ENCODE measurements around the gene SLU7. TPM values are rescaled to one million over a fixed set of nuclear protein-coding genes. Genes with fewer than 3 reads are reported as not detected.

The SLU7 gene
- total RNA-seq, 1 donor from 2014 or later = 41.3 TPM

- Mint-ChIP-seq H3K27me3 (ENCODE audit: low read depth) (no peaks in the 10 kb centered on the region), H3K36me3 (ENCODE audit: low read depth) (peaks cover 7% of the 10 kb centered on the region), H3K9me3 (no peaks in the 10 kb centered on the region), H3K4me1 (ENCODE audit: low read depth) (peaks cover 46% of the 10 kb centered on the region), H3K4me3 (ENCODE audit: low read depth) (no peak overlapping the region), H3K27ac (peak overlapping the region; percentile 71)
- no peak for DNase-seq (ENCODE audit: low spot score)
- intact Hi-C loops (cut with micrococcal nuclease) = no loop called here
Observed at GRCh38 chr5:160458806-160459800, 40.2 kb upstream of the SLU7 start.

GRCh38 chr5:160457252-160457651, 38.4 kb upstream of the SLU7 start:
- H3K27me3 Mint-ChIP-seq (ENCODE audit: low read depth) = no peaks in the 10 kb centered on the region
- no peak for DNase-seq (ENCODE audit: low spot score)
- intact Hi-C loops (cut with micrococcal nuclease) = no loop called here
- H3K4me1 Mint-ChIP-seq (ENCODE audit: low read depth) = peaks cover 45% of the 10 kb centered on the region
- peaks cover 3% of the 10 kb centered on the region for H3K36me3 Mint-ChIP-seq (ENCODE audit: low read depth)
- no peak overlapping the region for H3K4me3 Mint-ChIP-seq (ENCODE audit: low read depth)
- no peak overlapping the region for H3K27ac Mint-ChIP-seq
- H3K9me3 Mint-ChIP-seq = no peaks in the 10 kb centered on the region

DNA sequence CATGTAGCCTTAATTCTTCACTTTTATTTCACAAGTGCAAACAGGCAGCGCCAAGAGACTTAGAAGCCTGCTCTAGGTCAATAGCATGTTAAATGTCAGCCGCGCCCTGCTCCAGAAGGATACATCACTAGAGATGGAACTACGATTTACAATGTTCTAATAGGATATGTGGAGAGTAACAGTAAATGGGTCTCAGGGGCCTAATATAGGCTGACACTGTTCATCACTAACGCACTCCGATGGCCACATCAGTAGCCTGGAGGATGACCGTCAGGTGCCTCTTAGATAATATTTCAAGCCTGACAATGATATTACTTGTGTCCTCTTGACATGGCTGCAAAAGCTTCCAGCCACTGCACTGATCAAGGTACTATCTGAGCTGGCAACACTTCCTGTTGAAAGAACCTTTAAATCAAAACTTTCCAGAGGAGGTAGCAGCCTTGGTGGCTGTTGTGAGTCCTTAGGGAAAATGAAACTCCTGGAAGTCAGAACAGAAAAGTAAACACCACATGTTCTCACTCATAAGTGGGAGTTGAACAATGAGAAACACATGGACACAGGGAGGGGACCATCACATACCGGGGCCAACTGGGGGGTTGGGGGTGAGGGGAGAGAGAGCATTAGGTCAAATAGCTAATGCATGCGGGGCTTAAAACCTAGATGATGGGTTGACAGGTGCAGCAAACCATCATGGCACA, 37.7 kb upstream of the SLU7 start:
- Mint-ChIP-seq H3K4me1 (ENCODE audit: low read depth) (peaks cover 48% of the 10 kb centered on the region), H3K36me3 (ENCODE audit: low read depth) (peaks cover 3% of the 10 kb centered on the region), H3K9me3 (no peaks in the 10 kb centered on the region), H3K4me3 (ENCODE audit: low read depth) (no peak overlapping the region), H3K27me3 (ENCODE audit: low read depth) (no peaks in the 10 kb centered on the region), H3K27ac (no peak overlapping the region)
- DNase-seq (ENCODE audit: low spot score) = no peak
- intact Hi-C loops (cut with micrococcal nuclease) = no loop called here

- intact Hi-C loops (cut with micrococcal nuclease) = no loop called here
Observed at GRCh38 chr5:160455600-160455999, 36.7 kb upstream of the SLU7 start.

DNA sequence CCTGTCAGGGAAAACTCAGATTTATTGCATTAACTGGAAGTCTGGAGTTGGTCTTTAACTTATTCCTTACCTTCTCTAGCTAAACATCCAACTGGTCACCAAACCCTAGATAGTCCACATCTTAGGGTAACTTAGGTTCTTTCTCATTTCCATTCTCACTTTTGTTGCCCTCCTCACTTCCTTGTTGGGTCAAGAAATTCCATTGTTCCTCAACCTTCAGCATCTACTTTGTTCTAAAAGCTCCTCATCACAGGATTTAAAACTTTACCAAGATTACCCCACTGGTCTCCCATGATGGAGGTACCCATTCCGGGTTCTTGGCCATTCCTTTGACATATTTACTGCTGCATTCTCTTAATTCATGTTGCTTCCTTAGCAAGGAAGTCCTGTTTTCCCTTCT, 34.9 kb upstream of the SLU7 start:
- H3K36me3 Mint-ChIP-seq (ENCODE audit: low read depth) = peaks cover 10% of the 10 kb centered on the region
- intact Hi-C loops (cut with micrococcal nuclease) = no loop called here
- H3K27me3 Mint-ChIP-seq (ENCODE audit: low read depth) = no peaks in the 10 kb centered on the region
- no peak overlapping the region for H3K27ac Mint-ChIP-seq
- peaks cover 15% of the 10 kb centered on the region for H3K9me3 Mint-ChIP-seq
- DNase-seq (ENCODE audit: low spot score) = no peak
- peaks cover 49% of the 10 kb centered on the region for H3K4me1 Mint-ChIP-seq (ENCODE audit: low read depth)
- no peak overlapping the region for H3K4me3 Mint-ChIP-seq (ENCODE audit: low read depth)

More at GRCh38 chr5:160455600-160455999, 36.7 kb upstream of the SLU7 start:
- H3K27me3 Mint-ChIP-seq (ENCODE audit: low read depth) = no peaks in the 10 kb centered on the region
- no peak overlapping the region for H3K4me3 Mint-ChIP-seq (ENCODE audit: low read depth)
- no peaks in the 10 kb centered on the region for H3K9me3 Mint-ChIP-seq
- no peak overlapping the region for H3K27ac Mint-ChIP-seq
- no peak for DNase-seq (ENCODE audit: low spot score)
- peaks cover 49% of the 10 kb centered on the region for H3K4me1 Mint-ChIP-seq (ENCODE audit: low read depth)
- H3K36me3 Mint-ChIP-seq (ENCODE audit: low read depth) = peaks cover 3% of the 10 kb centered on the region

DNA sequence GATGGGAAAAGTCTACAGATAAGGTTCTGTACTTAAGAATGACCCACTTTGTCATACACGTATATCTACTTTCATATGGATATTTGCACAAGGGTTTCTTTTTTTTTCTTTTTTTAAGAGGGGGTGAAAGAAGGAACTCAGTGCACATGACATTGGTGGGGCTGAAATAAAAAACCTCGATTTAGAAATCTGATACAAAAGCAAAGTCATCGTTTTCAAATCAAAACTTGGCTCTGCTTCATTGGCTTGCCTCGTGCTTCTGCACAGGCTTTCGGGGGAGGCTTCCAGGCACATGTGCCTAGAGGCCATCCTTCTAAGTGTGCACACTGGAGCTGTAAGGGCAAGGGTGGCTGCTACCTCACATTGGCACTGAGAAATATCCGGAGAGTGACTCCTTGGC, 33.9 kb upstream of the SLU7 start:
- peaks cover 19% of the 10 kb centered on the region for H3K9me3 Mint-ChIP-seq
- no peak overlapping the region for H3K4me3 Mint-ChIP-seq (ENCODE audit: low read depth)
- no peaks in the 10 kb centered on the region for H3K27me3 Mint-ChIP-seq (ENCODE audit: low read depth)
- DNase-seq (ENCODE audit: low spot score) = no peak
- H3K27ac Mint-ChIP-seq = no peak overlapping the region
- H3K36me3 Mint-ChIP-seq (ENCODE audit: low read depth) = peaks cover 10% of the 10 kb centered on the region
- intact Hi-C loops (cut with micrococcal nuclease) = no loop called here
- peaks cover 48% of the 10 kb centered on the region for H3K4me1 Mint-ChIP-seq (ENCODE audit: low read depth)

DNA sequence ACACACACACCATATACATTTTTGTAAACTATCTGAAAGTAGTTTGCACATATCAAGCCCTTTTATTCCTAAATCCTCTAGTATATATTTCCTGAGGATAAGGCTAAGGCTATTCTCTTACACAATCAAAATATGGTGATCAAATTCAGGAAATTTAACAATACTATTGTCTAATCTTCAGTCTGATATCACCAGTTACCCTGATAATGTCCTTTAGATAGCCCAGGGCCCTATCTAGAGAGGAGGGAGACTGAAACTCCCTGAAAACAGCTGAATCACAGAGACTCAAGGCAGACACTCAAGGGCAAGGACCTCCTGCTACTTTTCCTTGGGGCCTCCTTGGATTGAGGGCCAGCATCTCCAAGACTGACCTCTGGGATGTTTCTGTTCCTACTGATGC, 33.2 kb upstream of the SLU7 start:
- Mint-ChIP-seq H3K36me3 (ENCODE audit: low read depth) (peaks cover 10% of the 10 kb centered on the region), H3K4me3 (ENCODE audit: low read depth) (no peak overlapping the region), H3K9me3 (peaks cover 21% of the 10 kb centered on the region), H3K27ac (no peak overlapping the region), H3K4me1 (ENCODE audit: low read depth) (peaks cover 48% of the 10 kb centered on the region), H3K27me3 (ENCODE audit: low read depth) (no peaks in the 10 kb centered on the region)
- intact Hi-C loops (cut with micrococcal nuclease) = no loop called here
- DNase-seq (ENCODE audit: low spot score) = no peak

- no peaks in the 10 kb centered on the region for H3K27me3 Mint-ChIP-seq (ENCODE audit: low read depth)
- peak overlapping the region; percentile 24 for H3K27ac Mint-ChIP-seq
- intact Hi-C loops (cut with micrococcal nuclease) = no loop called here
- DNase-seq (ENCODE audit: low spot score) = no peak
- H3K4me3 Mint-ChIP-seq (ENCODE audit: low read depth) = no peak overlapping the region
- H3K9me3 Mint-ChIP-seq = peaks cover 21% of the 10 kb centered on the region
- peaks cover 44% of the 10 kb centered on the region for H3K4me1 Mint-ChIP-seq (ENCODE audit: low read depth)
- H3K36me3 Mint-ChIP-seq (ENCODE audit: low read depth) = peaks cover 10% of the 10 kb centered on the region
Observed at GRCh38 chr5:160451281-160451680, 32.4 kb upstream of the SLU7 start.

GRCh38 chr5:160450164-160450932, 31.5 kb upstream of the SLU7 start:
- no peak overlapping the region for H3K4me3 Mint-ChIP-seq (ENCODE audit: low read depth)
- DNase-seq (ENCODE audit: low spot score) = no peak
- peaks cover 21% of the 10 kb centered on the region for H3K9me3 Mint-ChIP-seq
- H3K36me3 Mint-ChIP-seq (ENCODE audit: low read depth) = peaks cover 10% of the 10 kb centered on the region
- peaks cover 40% of the 10 kb centered on the region for H3K4me1 Mint-ChIP-seq (ENCODE audit: low read depth)
- intact Hi-C loops (cut with micrococcal nuclease) = no loop called here
- H3K27ac Mint-ChIP-seq = no peak overlapping the region
- no peaks in the 10 kb centered on the region for H3K27me3 Mint-ChIP-seq (ENCODE audit: low read depth)

- Mint-ChIP-seq H3K4me1 (ENCODE audit: low read depth) (peaks cover 43% of the 10 kb centered on the region), H3K9me3 (peaks cover 21% of the 10 kb centered on the region), H3K36me3 (ENCODE audit: low read depth) (peaks cover 10% of the 10 kb centered on the region), H3K27me3 (ENCODE audit: low read depth) (no peaks in the 10 kb centered on the region), H3K27ac (peak overlapping the region; percentile 7), H3K4me3 (ENCODE audit: low read depth) (no peak overlapping the region)
- DNase-seq (ENCODE audit: low spot score) = no peak
- intact Hi-C loops (cut with micrococcal nuclease) = no loop called here
Observed at GRCh38 chr5:160449458-160449857, 30.6 kb upstream of the SLU7 start.

- Mint-ChIP-seq H3K36me3 (ENCODE audit: low read depth) (peaks cover 10% of the 10 kb centered on the region), H3K9me3 (peaks cover 21% of the 10 kb centered on the region), H3K27me3 (ENCODE audit: low read depth) (no peaks in the 10 kb centered on the region), H3K4me1 (ENCODE audit: low read depth) (peaks cover 41% of the 10 kb centered on the region), H3K27ac (no peak overlapping the region), H3K4me3 (ENCODE audit: low read depth) (no peak overlapping the region)
- intact Hi-C loops (cut with micrococcal nuclease) = no loop called here
- no peak for DNase-seq (ENCODE audit: low spot score)
Observed at GRCh38 chr5:160448886-160449285, 30.0 kb upstream of the SLU7 start.

DNA sequence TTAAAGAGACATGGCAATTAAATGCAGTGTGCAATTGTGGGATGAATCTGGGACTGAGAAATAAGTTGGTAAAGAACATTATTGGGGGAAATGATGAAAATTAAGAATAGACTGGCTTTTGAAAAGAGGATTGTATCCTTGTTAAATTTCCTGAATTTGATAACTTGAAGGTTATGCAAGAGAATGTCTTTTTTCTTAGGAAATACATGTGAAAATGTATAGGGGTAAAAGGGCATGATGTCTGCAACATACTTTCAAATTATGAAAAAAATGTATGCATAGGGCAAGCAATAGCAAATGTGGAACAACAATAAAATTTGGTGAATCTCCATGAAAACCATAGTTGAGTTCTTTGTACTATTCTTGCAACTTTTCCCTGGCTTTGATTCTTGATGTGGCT, 26.9 kb upstream of the SLU7 start:
- peaks cover 10% of the 10 kb centered on the region for H3K36me3 Mint-ChIP-seq (ENCODE audit: low read depth)
- H3K9me3 Mint-ChIP-seq = peaks cover 21% of the 10 kb centered on the region
- no peak overlapping the region for H3K27ac Mint-ChIP-seq
- no peak for DNase-seq (ENCODE audit: low spot score)
- no peaks in the 10 kb centered on the region for H3K27me3 Mint-ChIP-seq (ENCODE audit: low read depth)
- peaks cover 46% of the 10 kb centered on the region for H3K4me1 Mint-ChIP-seq (ENCODE audit: low read depth)
- intact Hi-C loops (cut with micrococcal nuclease) = no loop called here
- no peak overlapping the region for H3K4me3 Mint-ChIP-seq (ENCODE audit: low read depth)
